Brain microvascular endothelial cell (primary cell): ENCODE results near the gene NR2F1.

Experiments used
- DNase-seq: peaks from one replicate; pipeline ENCODE4 v3.0.0-alpha.2; 2020
- H3K27ac ChIP-seq: fragments of 250-450 bp; sonication (Bioruptor Pico); 2 replicates; pipeline ENCODE4 v1.5.1; 2020; ENCODE audit warnings: mild to moderate bottlenecking, moderate library complexity
- H3K27me3 ChIP-seq: fragments of 250-450 bp; sonication (Bioruptor Pico); replicated peaks from 2 replicates; pipeline ENCODE4 v1.5.1; 2020; ENCODE audit warnings: mild to moderate bottlenecking
- H3K36me3 ChIP-seq: fragments of 250-450 bp; sonication (Bioruptor Pico); replicated peaks from 2 replicates; pipeline ENCODE4 v1.5.1; 2020; ENCODE audit warnings: mild to moderate bottlenecking
- H3K4me3 ChIP-seq: 2 replicates; pipeline ENCODE4 v1.5.1; 2011; ENCODE audit warnings: low read depth, mild to moderate bottlenecking, control low read depth, low read length, moderate library complexity
- CTCF ChIP-seq: IDR thresholded peaks from 2 replicates; pipeline ENCODE4 v1.5.1; 2011; ENCODE audit warnings: low read depth, mild to moderate bottlenecking, moderate library complexity, low read length, control low read depth, inconsistent platforms; ENCODE audit errors: missing control alignments
- in situ Hi-C: cut with HindIII; loops from 2 replicates; pipeline ENCODE4 v1.10.0; 2017; ENCODE audit warnings: low sequenced_read_pairs, low pct_ligation_motif_present

NR2F1 gene

GRCh38 chr5:93584596-93585040 lies 1.6 kb downstream of the NR2F1 start:
- peaks cover 32% of the 10 kb centered on the region for H3K36me3 ChIP-seq
- no peak for DNase-seq
- no peak for TF ChIP-seq CTCF
- peak overlapping the region; percentile 87 for H3K27ac ChIP-seq
- no peaks in the 10 kb centered on the region for H3K27me3 ChIP-seq
- peak overlapping the region; percentile 68 for H3K4me3 ChIP-seq
- in situ Hi-C loops, result no loop called here

GRCh38 chr5:93585041-93585766 lies 2.2 kb downstream of the NR2F1 start:
- peak overlapping the region; percentile 68 for H3K4me3 ChIP-seq
- in situ Hi-C loops, result no loop called here
- DNase-seq, result no peak

GRCh38 chr5:93585767-93586385 lies 2.9 kb downstream of the NR2F1 start:
- in situ Hi-C loops, result no loop called here
- DNase-seq, result no peak
- no peak for TF ChIP-seq CTCF
- Histone ChIP-seq H3K4me3 (peak overlapping the region; percentile 68), H3K27ac (peak overlapping the region; percentile 76), H3K36me3 (peaks cover 33% of the 10 kb centered on the region), H3K27me3 (no peaks in the 10 kb centered on the region)

More at GRCh38 chr5:93585041-93585766, 2.2 kb downstream of the NR2F1 start:
- Histone ChIP-seq H3K36me3 (peaks cover 32% of the 10 kb centered on the region), H3K27me3 (no peaks in the 10 kb centered on the region), H3K27ac (peak overlapping the region; percentile 76)
- no peak for TF ChIP-seq CTCF

- DNase-seq, result no peak
- Histone ChIP-seq H3K27ac (peak overlapping the region; percentile 76), H3K4me3 (peak overlapping the region; percentile 68), H3K27me3 (no peaks in the 10 kb centered on the region), H3K36me3 (peaks cover 42% of the 10 kb centered on the region)
- no peak for TF ChIP-seq CTCF
- in situ Hi-C loops, result no loop called here
Measured at GRCh38 chr5:93586736-93587596, 3.9 kb downstream of the NR2F1 start.

GRCh38 chr5:93587597-93588351 lies 4.8 kb downstream of the NR2F1 start:
- no peak for DNase-seq
- Histone ChIP-seq H3K36me3 (peaks cover 44% of the 10 kb centered on the region), H3K27ac (peak overlapping the region; percentile 76), H3K4me3 (peak overlapping the region; percentile 68), H3K27me3 (no peaks in the 10 kb centered on the region)
- TF ChIP-seq CTCF, result peak; percentile 8
- in situ Hi-C loops, result no loop called here
